Measurements from ENCODE around the gene ARHGAP8.

ARHGAP8 gene

GRCh38 chr22:44802071-44802700 lies 49.8 kb downstream of the ARHGAP8 start:
- DNase-seq (ENCODE audit: low read depth in 3 of 3): no peak

GRCh38 chr22:44802956-44803355 lies 50.6 kb downstream of the ARHGAP8 start:
- no peak for DNase-seq (ENCODE audit: low read depth in 3 of 3)

GRCh38 chr22:44804327-44804726 lies 52.0 kb downstream of the ARHGAP8 start:
- no peak for DNase-seq (ENCODE audit: low read depth in 3 of 3)

GRCh38 chr22:44805711-44806110 lies 53.3 kb downstream of the ARHGAP8 start:
- DNase-seq (ENCODE audit: low read depth in 3 of 3): no peak

GRCh38 chr22:44807232-44807631 lies 54.9 kb downstream of the ARHGAP8 start:
- DNase-seq (ENCODE audit: low read depth in 3 of 3): no peak

- peak in 1 of 3 experiments; percentile 5 for DNase-seq (ENCODE audit: low read depth in 3 of 3)
Measured at GRCh38 chr22:44807915-44808690, 55.7 kb downstream of the ARHGAP8 start.

- DNase-seq (ENCODE audit: low read depth in 3 of 3): no peak
Measured at GRCh38 chr22:44809456-44809855, 57.1 kb downstream of the ARHGAP8 start.

- no peak for DNase-seq (ENCODE audit: low read depth in 3 of 3)
Measured at GRCh38 chr22:44811141-44811540, 58.8 kb downstream of the ARHGAP8 start.

- no peak for DNase-seq (ENCODE audit: low read depth in 3 of 3)
Measured at GRCh38 chr22:44813416-44813815, 61.0 kb downstream of the ARHGAP8 start.

GRCh38 chr22:44814266-44815098 lies 62.1 kb downstream of the ARHGAP8 start:
- no peak for DNase-seq (ENCODE audit: low read depth in 3 of 3)

GRCh38 chr22:44815099-44816070 lies 63.0 kb downstream of the ARHGAP8 start:
- DNase-seq (ENCODE audit: low read depth in 3 of 3): no peak

- no peak for DNase-seq (ENCODE audit: low read depth in 3 of 3)
Measured at GRCh38 chr22:44816141-44816540, 63.8 kb downstream of the ARHGAP8 start.

GRCh38 chr22:44818727-44819126 lies 66.4 kb downstream of the ARHGAP8 start:
- DNase-seq (ENCODE audit: low read depth in 3 of 3): no peak

- no peak for DNase-seq (ENCODE audit: low read depth in 3 of 3)
Measured at GRCh38 chr22:44819966-44820631, 67.7 kb downstream of the ARHGAP8 start.

- DNase-seq (ENCODE audit: low read depth in 3 of 3): no peak
Measured at GRCh38 chr22:44821741-44822475, 69.5 kb downstream of the ARHGAP8 start.

- DNase-seq (ENCODE audit: low read depth in 3 of 3): no peak
Measured at GRCh38 chr22:44822534-44822933, 70.2 kb downstream of the ARHGAP8 start.

GRCh38 chr22:44823396-44823795 lies 71.0 kb downstream of the ARHGAP8 start:
- no peak for DNase-seq (ENCODE audit: low read depth in 3 of 3)

GRCh38 chr22:44823806-44824205 lies 71.4 kb downstream of the ARHGAP8 start:
- no peak for DNase-seq (ENCODE audit: low read depth in 3 of 3)

GRCh38 chr22:44824271-44824670 lies 71.9 kb downstream of the ARHGAP8 start:
- no peak for DNase-seq (ENCODE audit: low read depth in 3 of 3)
